ENCODE measurements around the gene CFD.

The CFD gene

GRCh38 chr19:903266-903797, 43.9 kb downstream of the CFD start:
- DNase-seq (ENCODE audit: low read depth in 1 of 2, low spot score in 1 of 2) = no peak

- no peak for DNase-seq (ENCODE audit: low read depth in 1 of 2, low spot score in 1 of 2)
Observed at GRCh38 chr19:904545-904944, 45.1 kb downstream of the CFD start.

- DNase-seq (ENCODE audit: low read depth in 1 of 2, low spot score in 1 of 2) = no peak
Observed at GRCh38 chr19:906480-906879, 47.0 kb downstream of the CFD start.

DNA sequence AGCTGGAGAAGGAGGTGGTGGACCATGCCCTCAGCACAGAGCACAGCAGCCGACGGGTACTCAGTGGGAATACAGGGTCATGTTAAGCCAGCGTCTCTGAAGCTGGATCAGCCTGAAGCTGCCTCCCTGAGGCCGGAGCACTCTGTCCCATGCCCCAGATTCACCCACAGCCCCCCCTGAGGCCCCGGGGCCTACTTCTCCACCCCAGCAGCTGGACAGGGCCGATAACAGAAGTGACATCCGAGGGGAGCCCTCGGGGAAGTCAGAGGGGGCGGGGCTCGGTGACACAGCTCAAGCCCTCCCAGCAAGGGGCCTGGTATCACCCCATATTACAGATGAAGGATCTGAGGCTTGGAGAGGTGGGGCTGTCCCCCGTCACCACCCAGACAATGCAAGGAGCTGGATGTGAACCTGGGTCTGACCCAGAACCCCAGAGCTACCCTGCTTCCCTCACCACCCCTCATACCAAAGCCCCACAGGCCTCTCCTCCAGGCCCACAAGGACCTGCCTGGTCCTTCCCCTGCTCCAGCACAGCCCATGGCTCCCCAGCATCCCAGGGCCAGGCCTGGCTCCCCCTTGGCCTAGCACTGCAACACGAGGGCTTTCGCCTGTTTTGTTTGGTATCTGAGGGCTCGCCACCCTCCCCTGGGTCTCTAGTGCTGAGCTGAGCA, 47.9 kb downstream of the CFD start:
- no peak for DNase-seq (ENCODE audit: low read depth in 1 of 2, low spot score in 1 of 2)

- DNase-seq (ENCODE audit: low read depth in 1 of 2, low spot score in 1 of 2) = no peak
Observed at GRCh38 chr19:911197-912033, 52.0 kb downstream of the CFD start.

DNA sequence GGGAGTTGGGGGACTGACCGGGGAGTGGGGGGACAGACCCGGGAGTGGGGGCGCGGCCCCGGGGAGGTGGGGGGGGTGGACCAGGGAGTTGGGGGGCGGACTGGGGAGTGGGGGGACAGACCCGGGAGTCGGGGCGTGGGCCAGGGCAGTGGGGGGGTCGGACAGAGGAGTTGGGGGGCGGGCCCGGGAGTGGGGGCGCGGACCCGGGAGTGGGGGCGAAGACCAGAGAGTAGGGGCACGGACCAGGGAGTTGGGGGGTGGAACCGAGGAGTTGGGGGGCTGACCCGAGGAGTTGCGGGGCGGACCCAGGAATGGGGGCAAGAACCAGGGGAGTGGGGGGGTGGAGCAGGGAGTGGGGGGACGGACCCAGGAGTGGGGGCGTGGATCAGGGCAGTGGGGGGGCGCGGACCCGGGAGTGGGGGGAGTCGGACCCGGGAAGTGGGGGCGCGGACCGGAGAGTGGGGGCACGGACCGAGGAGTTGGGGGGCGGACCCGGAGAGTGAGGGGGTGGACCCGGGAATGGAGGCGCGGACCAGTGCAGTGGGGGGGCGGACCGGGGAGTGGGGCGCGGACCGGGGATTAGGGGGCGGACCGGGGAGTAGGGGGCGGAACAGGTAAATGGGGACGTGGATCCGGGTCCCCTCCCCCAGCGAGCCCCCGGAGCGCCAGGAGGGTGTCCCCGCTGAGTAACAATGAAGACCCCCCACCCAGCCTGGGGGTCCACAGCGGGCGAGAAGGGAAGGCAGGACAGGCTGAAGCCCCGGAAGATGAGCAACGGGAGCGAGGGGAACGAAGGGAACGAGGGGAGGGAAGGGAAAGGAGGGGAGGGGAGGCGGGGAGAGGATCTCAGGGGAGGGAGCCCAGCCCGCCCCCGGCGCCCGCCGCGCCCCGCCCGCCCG, 53.0 kb downstream of the CFD start:
- DNase-seq (ENCODE audit: low read depth in 1 of 2, low spot score in 1 of 2) = no peak
